PFSK-1 (cell line): ENCODE measurements around the gene ALDOA.

Source experiments
- POLR2AphosphoS5 ChIP-seq: IDR thresholded peaks from 2 replicates; pipeline ENCODE4 v1.6.1; 2012; ENCODE audit warnings: low read depth, mild to moderate bottlenecking, control low read depth, low read length, moderate library complexity
- REST ChIP-seq, 2 experiments: IDR thresholded peaks; 2 replicates each; pipeline versions ENCODE4 v1.6.1 to v1.8.0; 2011 to 2012; ENCODE audit warnings: low read depth in 2 of 2, low read length in 2 of 2, control low read depth in 1 of 2, inconsistent platforms in 1 of 2, mild to moderate bottlenecking in 1 of 2, moderate library complexity in 1 of 2; ENCODE audit not compliant: insufficient read depth in 1 of 2
- SIN3A ChIP-seq: IDR thresholded peaks from 2 replicates; pipeline ENCODE4 v1.6.1; 2012; ENCODE audit warnings: mild to moderate bottlenecking, low read length, moderate library complexity, borderline replicate concordance; ENCODE audit not compliant: insufficient read depth

GRCh38 chr16:30064729-30065101 lies 845 bp upstream of the ALDOA start:
- TF ChIP-seq REST (IDR thresholded peaks at IDR 0.05; ENCODE audit: insufficient read depth in 1 of 2, low read depth in 2 of 2, low read length in 2 of 2) (no peak), SIN3A (no peak), POLR2AphosphoS5 (peak; percentile 50; the same call in 1 of the 2 replicates)
